Activated CD4-positive, alpha-beta T cell treated with anti-CD3 and anti-CD28 coated beads for 4 hours (primary cell): Measurements from ENCODE around the gene GULP1.

Experiments used
- DNase-seq, 2 donors: peaks; one replicate each; pipeline ENCODE4 v3.0.0-alpha.2; 2020

GULP1 gene

GRCh38 chr2:188610050-188610444 lies 318.4 kb downstream of the GULP1 start:
- no peak for DNase-seq

- DNase-seq, result no peak
These were observed 319.2 kb downstream of the GULP1 start for GRCh38 chr2:188610827-188611226.

GRCh38 chr2:188619146-188619545 lies 327.5 kb downstream of the GULP1 start:
- no peak for DNase-seq

- DNase-seq, result no peak
These were observed 329.2 kb downstream of the GULP1 start for GRCh38 chr2:188620916-188621315.

- DNase-seq, result no peak
These were observed 331.1 kb downstream of the GULP1 start for GRCh38 chr2:188622601-188623260.

GRCh38 chr2:188623995-188624643 lies 332.4 kb downstream of the GULP1 start:
- DNase-seq, result no peak

GRCh38 chr2:188627471-188627870 lies 335.8 kb downstream of the GULP1 start:
- DNase-seq, result no peak

- no peak for DNase-seq
These were observed 337.5 kb downstream of the GULP1 start for GRCh38 chr2:188628989-188629752.

GRCh38 chr2:188629753-188630527 lies 338.3 kb downstream of the GULP1 start:
- no peak for DNase-seq

GRCh38 chr2:188631037-188631809 lies 339.5 kb downstream of the GULP1 start:
- no peak for DNase-seq

- no peak for DNase-seq
These were observed 343.0 kb downstream of the GULP1 start for GRCh38 chr2:188634656-188635055.
